Effector memory CD8-positive, alpha-beta T cell (primary cell): ENCODE data around the gene CARD18.

Experiments used
- ATAC-seq: fragments of 150-1000 bp; cut with Tn5 transposase; replicated peaks from 2 replicates; pipeline ENCODE4 v1.10.0; 2021; ENCODE audit warnings: mild to moderate bottlenecking, moderate library complexity
- DNase-seq, 3 experiments: peaks; one replicate each; pipeline ENCODE4 v3.0.0; 2021
- H3K27ac Mint-ChIP-seq, 2 donors: one replicate each; pipeline ENCODE4 v1.8.0; 2022; ENCODE audit warnings: mild to moderate bottlenecking in 2 of 2, mixed read lengths in 2 of 2, moderate library complexity in 2 of 2
- H3K27me3 Mint-ChIP-seq, 2 donors: one replicate each; pipeline ENCODE4 v1.8.0; 2022; ENCODE audit warnings: mixed read lengths in 2 of 2
- H3K36me3 Mint-ChIP-seq: one replicate; pipeline ENCODE4 v1.8.0; 2022; ENCODE audit warnings: mild to moderate bottlenecking, moderate library complexity, mixed read lengths; ENCODE audit not compliant: insufficient read depth
- H3K4me1 Mint-ChIP-seq, 2 donors: one replicate each; pipeline ENCODE4 v1.8.0; 2022; ENCODE audit warnings: low read depth in 2 of 2, mixed read lengths in 2 of 2
- H3K4me3 Mint-ChIP-seq, 2 donors: one replicate each; pipeline ENCODE4 v1.8.0; 2022; ENCODE audit warnings: mild to moderate bottlenecking in 2 of 2, mixed read lengths in 2 of 2, moderate library complexity in 2 of 2
- H3K9me3 Mint-ChIP-seq, 2 donors: one replicate each; pipeline ENCODE4 v1.8.0; 2022; ENCODE audit warnings: mixed read lengths in 2 of 2

The CARD18 gene

DNA sequence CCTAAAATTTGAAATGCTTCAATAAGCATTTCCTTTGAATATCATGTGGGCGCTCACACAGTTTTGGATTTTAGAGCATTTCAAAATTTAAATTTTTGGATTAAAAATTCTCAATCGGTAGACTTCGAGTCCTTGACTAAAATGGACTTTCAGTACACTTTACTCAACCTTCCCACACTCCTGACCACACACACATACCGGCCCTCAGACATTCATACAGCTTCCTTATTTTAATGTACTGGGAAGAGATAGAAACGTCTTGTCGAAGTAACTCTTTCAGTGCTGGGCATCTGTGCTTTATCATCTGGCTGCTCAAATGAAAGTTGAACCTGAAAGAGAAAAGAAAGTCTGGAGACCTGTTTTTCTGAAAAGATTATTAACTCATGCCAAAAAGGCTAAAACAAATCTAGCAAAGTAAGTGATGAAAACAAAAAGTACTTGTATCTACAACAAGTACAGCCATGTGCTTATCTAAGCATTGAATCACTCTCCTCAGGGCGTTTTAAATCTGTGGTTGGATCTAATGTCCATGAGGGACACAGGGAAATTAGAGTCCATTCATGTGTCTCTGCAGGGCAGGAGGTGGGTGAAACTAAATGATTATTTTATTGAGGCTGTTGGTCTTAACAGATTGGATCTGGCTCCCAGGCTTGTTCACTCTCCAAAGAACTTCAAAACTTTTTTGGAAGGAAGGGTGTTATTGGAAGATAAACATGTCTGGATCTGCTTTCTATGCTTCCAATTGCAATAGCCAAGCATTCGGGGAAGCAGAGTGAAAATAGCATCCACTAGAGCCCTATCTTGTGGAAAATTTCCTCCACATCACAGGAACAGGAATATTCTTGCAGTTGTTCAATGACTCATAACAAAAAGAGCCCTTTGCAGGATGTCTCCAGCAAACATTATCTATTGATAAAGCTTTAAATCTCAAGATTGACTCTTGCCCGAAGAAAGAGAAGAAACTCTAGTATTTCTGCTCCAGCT is 47.0 kb downstream of the CARD18 start:
- Mint-ChIP-seq H3K27ac (no peak overlapping the region), H3K4me1 (no peaks in the 10 kb centered on the region), H3K4me3 (no peak overlapping the region), H3K36me3 (no peaks in the 10 kb centered on the region), H3K9me3 (no peaks in the 10 kb centered on the region), H3K27me3 (peaks cover 0 to 11% of the 10 kb centered on the region in 2 donors)
- ATAC-seq, result no peak
- no peak for DNase-seq
